ENCODE data around the gene RAD18.

RAD18 gene

GRCh38 chr3:8856721-8857120 is 106.6 kb downstream of the RAD18 start:
- no peak for DNase-seq

GRCh38 chr3:8856071-8856470 is 107.2 kb downstream of the RAD18 start:
- no peak for DNase-seq

- no peak for DNase-seq
Measured at GRCh38 chr3:8854656-8855055, 108.6 kb downstream of the RAD18 start.

GRCh38 chr3:8853081-8853480 is 110.2 kb downstream of the RAD18 start:
- DNase-seq = no peak

- no peak for DNase-seq
Measured at GRCh38 chr3:8852511-8852910, 110.8 kb downstream of the RAD18 start.

GRCh38 chr3:8851703-8852102 is 111.6 kb downstream of the RAD18 start:
- no peak for DNase-seq

GRCh38 chr3:8848696-8849131 is 114.6 kb downstream of the RAD18 start:
- DNase-seq = no peak

- no peak for DNase-seq
Measured at GRCh38 chr3:8847317-8847716, 116.0 kb downstream of the RAD18 start.

GRCh38 chr3:8846176-8846575 is 117.1 kb downstream of the RAD18 start:
- DNase-seq = no peak

GRCh38 chr3:8845641-8846040 is 117.6 kb downstream of the RAD18 start:
- DNase-seq = no peak

- DNase-seq = no peak
Measured at GRCh38 chr3:8843347-8843746, 119.9 kb downstream of the RAD18 start.

GRCh38 chr3:8842293-8842692 is 121.0 kb downstream of the RAD18 start:
- DNase-seq = no peak

- DNase-seq = no peak
Measured at GRCh38 chr3:8841472-8841871, 121.8 kb downstream of the RAD18 start.

- no peak for DNase-seq
Measured at GRCh38 chr3:8840556-8840955, 122.7 kb downstream of the RAD18 start.

GRCh38 chr3:8839607-8840325 is 123.5 kb downstream of the RAD18 start:
- no peak for DNase-seq

- no peak for DNase-seq
Measured at GRCh38 chr3:8838765-8839423, 124.4 kb downstream of the RAD18 start.

GRCh38 chr3:8838234-8838633 is 125.0 kb downstream of the RAD18 start:
- no peak for DNase-seq

- DNase-seq = no peak
Measured at GRCh38 chr3:8837162-8837561, 126.1 kb downstream of the RAD18 start.

- DNase-seq = no peak
Measured at GRCh38 chr3:8836096-8836495, 127.2 kb downstream of the RAD18 start.

- DNase-seq = no peak
Measured at GRCh38 chr3:8835385-8835784, 127.9 kb downstream of the RAD18 start.

- DNase-seq = no peak
Measured at GRCh38 chr3:8834974-8835373, 128.3 kb downstream of the RAD18 start.

GRCh38 chr3:8827641-8828040 is 135.6 kb downstream of the RAD18 start:
- no peak for DNase-seq

Data from NK-92 treated with Interleukin-12 subunit alpha and Interleukin-12 subunit beta, amount 100 ng/mL, for 24 hours (cell line).